HEK293T (cell line): Measurements from ENCODE around the gene STAB1.

ENCODE experiments used
- LEF1 ChIP-seq: fragments of 450-650 bp; IDR thresholded peaks from 2 replicates; pipeline ENCODE4 v1.6.1; 2017; ENCODE audit warnings: mild to moderate bottlenecking, borderline replicate concordance
- TF ChIP-seq, protein P1 (sequence below): fragments of 450-650 bp; IDR thresholded peaks from 2 replicates; pipeline ENCODE4 v1.6.1; 2016

DNA sequence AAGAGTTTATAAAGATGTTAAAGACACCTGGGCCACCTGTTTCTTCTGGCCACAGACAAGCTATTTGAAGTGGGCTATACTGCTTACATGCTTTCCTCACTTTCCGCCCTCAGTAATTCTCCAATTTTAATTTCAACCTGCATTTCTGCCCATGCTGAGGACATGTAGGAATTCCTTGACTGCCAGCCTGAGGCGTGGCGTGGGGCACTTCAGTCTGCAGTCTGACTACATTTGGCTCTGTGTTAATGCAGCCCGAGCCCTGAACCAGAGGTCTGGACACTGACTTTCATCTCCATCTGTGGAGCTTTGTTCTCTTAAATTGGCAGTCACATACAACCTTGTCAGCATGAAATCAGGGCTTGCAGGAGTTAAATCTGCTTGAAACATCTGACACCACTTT lies 49.8 kb downstream of the STAB1 start:
- no peak for TF ChIP-seq LEF1
- TF ChIP-seq, protein P1, sequence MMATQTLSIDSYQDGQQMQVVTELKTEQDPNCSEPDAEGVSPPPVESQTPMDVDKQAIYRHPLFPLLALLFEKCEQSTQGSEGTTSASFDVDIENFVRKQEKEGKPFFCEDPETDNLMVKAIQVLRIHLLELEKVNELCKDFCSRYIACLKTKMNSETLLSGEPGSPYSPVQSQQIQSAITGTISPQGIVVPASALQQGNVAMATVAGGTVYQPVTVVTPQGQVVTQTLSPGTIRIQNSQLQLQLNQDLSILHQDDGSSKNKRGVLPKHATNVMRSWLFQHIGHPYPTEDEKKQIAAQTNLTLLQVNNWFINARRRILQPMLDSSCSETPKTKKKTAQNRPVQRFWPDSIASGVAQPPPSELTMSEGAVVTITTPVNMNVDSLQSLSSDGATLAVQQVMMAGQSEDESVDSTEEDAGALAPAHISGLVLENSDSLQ, result no peak
